AG04450 (cell line): ENCODE results near the gene DAPK2. TPM values are rescaled to one million over a fixed set of nuclear protein-coding genes. Genes with fewer than 3 reads are reported as not detected.

Experiments used
- CTCF ChIA-PET: fragments of 300-600, 350-600 bp; formaldehyde crosslinking; extraction: SDS; loops from one replicate; lab custom pipeline; 2022; ENCODE audit warnings: antibody characterized with exemption, inconsistent platforms; lab: Charles Lee
- POLR2A ChIA-PET: fragments of 350-600 bp; formaldehyde crosslinking; extraction: SDS; loops from one replicate; lab custom pipeline; 2021; ENCODE audit warnings: antibody characterized with exemption, inconsistent platforms; lab: Yijun Ruan, JAX
- DNase-seq: peaks from one replicate; pipeline ENCODE4 v3.0.0-alpha.2; 2011; ENCODE audit warnings: low read depth, low spot score
- H3K27ac ChIP-seq: one replicate; pipeline ENCODE4 v1.5.1; 2012; ENCODE audit warnings: low read depth, low read length, control low read depth
- H3K27me3 ChIP-seq: one replicate; pipeline ENCODE4 v1.6.0; 2012; ENCODE audit warnings: low read length; ENCODE audit not compliant: control insufficient read depth, insufficient read depth
- H3K4me3 ChIP-seq: 2 replicates; pipeline ENCODE4 v1.5.1; 2011; ENCODE audit warnings: mild to moderate bottlenecking, low read depth, low read length, control low read depth
- H3K9me3 ChIP-seq: 2 replicates; pipeline ENCODE4 v1.5.1; 2012; ENCODE audit warnings: low read length; ENCODE audit not compliant: control insufficient read depth, insufficient read depth
- CTCF ChIP-seq: IDR thresholded peaks from 2 replicates; pipeline ENCODE4 v1.5.1; 2011; ENCODE audit warnings: low read depth, low read length, control low read depth, inconsistent platforms
- polyA plus RNA-seq: library from polyadenylated mRNA; depleted of rRNA; stranded (reverse); fragments of >200 nt; gene quantifications from 2 replicates; pipeline ENCODE4 v1.2.3, GENCODE V29; 2011

Gene DAPK2
- polyA plus RNA-seq, 1 experiment = 0.42 TPM

GRCh38 chr15:63895787-63896218 is 150.5 kb downstream of the DAPK2 start:
- H3K27me3 ChIP-seq = peaks cover 10% of the 10 kb centered on the region
- H3K4me3 ChIP-seq = no peak overlapping the region
- CTCF ChIA-PET = interaction anchor here (1.1 to 1.6 kb wide), 3 partner anchors 144 to 286 kb away, joined by 3 to 7 read pairs (median 4); partner anchors contain the start of gene DAPK2
- no peak for TF ChIP-seq CTCF
- POLR2A ChIA-PET = no interaction called here
- peaks cover 6% of the 10 kb centered on the region for H3K9me3 ChIP-seq
- no peak overlapping the region for H3K27ac ChIP-seq
- no peak for DNase-seq

GRCh38 chr15:63895194-63895593 is 151.1 kb downstream of the DAPK2 start:
- TF ChIP-seq CTCF = no peak
- CTCF ChIA-PET = interaction anchor here (1.1 to 1.6 kb wide), 3 partner anchors 143 to 286 kb away, joined by 3 to 7 read pairs (median 4); partner anchors contain the start of gene DAPK2
- peaks cover 6% of the 10 kb centered on the region for H3K9me3 ChIP-seq
- no peak overlapping the region for H3K4me3 ChIP-seq
- peaks cover 10% of the 10 kb centered on the region for H3K27me3 ChIP-seq
- no peak for DNase-seq
- POLR2A ChIA-PET = no interaction called here
- no peak overlapping the region for H3K27ac ChIP-seq

GRCh38 chr15:63894662-63894949 is 151.7 kb downstream of the DAPK2 start:
- H3K27me3 ChIP-seq = peaks cover 10% of the 10 kb centered on the region
- H3K9me3 ChIP-seq = peaks cover 6% of the 10 kb centered on the region
- TF ChIP-seq CTCF = no peak
- no peak overlapping the region for H3K27ac ChIP-seq
- ChIA-PET POLR2A (no interaction called here), CTCF (interaction anchor here (1.1 kb wide), 1 partner anchor 142 kb away, joined by 4 read pairs; no protein-coding TSS in a partner anchor)
- no peak for DNase-seq
- H3K4me3 ChIP-seq = no peak overlapping the region

GRCh38 chr15:63893866-63894661 is 152.2 kb downstream of the DAPK2 start:
- peaks cover 7% of the 10 kb centered on the region for H3K27me3 ChIP-seq
- H3K27ac ChIP-seq = no peak overlapping the region
- ChIA-PET CTCF (interaction anchor here (1.1 kb wide), 1 partner anchor 142 kb away, joined by 4 read pairs; no protein-coding TSS in a partner anchor), POLR2A (no interaction called here)
- no peak overlapping the region for H3K4me3 ChIP-seq
- peaks cover 6% of the 10 kb centered on the region for H3K9me3 ChIP-seq
- TF ChIP-seq CTCF = no peak
- DNase-seq = no peak
